Ishikawa (cell line): ENCODE results near the gene WSB2.

Experiments
- EP300 ChIP-seq: IDR thresholded peaks from 2 replicates; pipeline ENCODE4 v1.6.1; 2012; ENCODE audit warnings: borderline replicate concordance
- MAX ChIP-seq: IDR thresholded peaks from 2 replicates; pipeline ENCODE4 v1.6.1; 2012
- YY1 ChIP-seq: IDR thresholded peaks from 2 replicates; pipeline ENCODE4 v1.6.1; 2012; ENCODE audit warnings: low read depth

DNA sequence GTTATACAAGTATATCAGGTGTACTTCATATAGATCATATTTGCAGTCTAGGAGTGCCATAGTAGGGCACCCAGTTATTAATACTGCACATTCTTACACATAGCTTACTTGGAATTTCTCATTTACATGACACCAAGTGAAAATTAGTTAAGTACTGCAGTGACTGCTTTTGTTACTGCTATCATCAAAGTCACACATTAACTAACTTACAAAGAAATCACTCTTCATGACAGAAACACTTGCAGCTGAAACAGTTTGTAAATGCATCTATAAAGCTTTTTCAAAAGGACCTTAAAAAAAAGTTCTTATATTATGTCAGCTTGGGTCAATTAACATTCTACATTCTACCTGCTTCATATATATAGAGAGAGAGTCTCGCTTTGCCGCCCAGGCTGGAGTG, 62.3 kb downstream of the WSB2 start:
- TF ChIP-seq EP300, result no peak
- TF ChIP-seq YY1, result no peak
- no peak for TF ChIP-seq MAX
